Measurements from ENCODE around the gene ITGA5.
A peak's percentile ranks its signal among the peaks of the same experiment; 100 is the strongest.

ITGA5 gene

GRCh38 chr12:54405573-54405972, 13.5 kb downstream of the ITGA5 start:
- Mint-ChIP-seq H3K27me3 (peaks cover 11% of the 10 kb centered on the region), H3K4me1 (peaks cover 15% of the 10 kb centered on the region), H3K9me3 (no peaks in the 10 kb centered on the region), H3K27ac (no peak overlapping the region), H3K36me3 (no peaks in the 10 kb centered on the region), H3K4me3 (no peak overlapping the region)
- ATAC-seq = no peak

GRCh38 chr12:54405106-54405505, 14.0 kb downstream of the ITGA5 start:
- Mint-ChIP-seq H3K9me3 (no peaks in the 10 kb centered on the region), H3K27ac (no peak overlapping the region), H3K27me3 (peaks cover 11% of the 10 kb centered on the region), H3K36me3 (no peaks in the 10 kb centered on the region), H3K4me3 (no peak overlapping the region), H3K4me1 (peaks cover 15% of the 10 kb centered on the region)
- ATAC-seq = no peak

- Mint-ChIP-seq H3K27ac (no peak overlapping the region), H3K9me3 (no peaks in the 10 kb centered on the region), H3K4me1 (peaks cover 15% of the 10 kb centered on the region), H3K36me3 (no peaks in the 10 kb centered on the region), H3K27me3 (peaks cover 11% of the 10 kb centered on the region), H3K4me3 (no peak overlapping the region)
- ATAC-seq = no peak
These were observed 14.7 kb downstream of the ITGA5 start for GRCh38 chr12:54404061-54405004.

- H3K9me3 Mint-ChIP-seq = no peaks in the 10 kb centered on the region
- H3K4me1 Mint-ChIP-seq = peaks cover 6% of the 10 kb centered on the region
- peaks cover 6% of the 10 kb centered on the region for H3K27me3 Mint-ChIP-seq
- H3K27ac Mint-ChIP-seq = no peak overlapping the region
- no peak overlapping the region for H3K4me3 Mint-ChIP-seq
- no peaks in the 10 kb centered on the region for H3K36me3 Mint-ChIP-seq
- ATAC-seq = no peak
These were observed 17.9 kb downstream of the ITGA5 start for GRCh38 chr12:54401119-54401518.

- no peak overlapping the region for H3K27ac Mint-ChIP-seq
- no peaks in the 10 kb centered on the region for H3K27me3 Mint-ChIP-seq
- H3K36me3 Mint-ChIP-seq = no peaks in the 10 kb centered on the region
- no peak overlapping the region for H3K4me3 Mint-ChIP-seq
- peaks cover 2% of the 10 kb centered on the region for H3K4me1 Mint-ChIP-seq
- ATAC-seq = peak; percentile 83
- H3K9me3 Mint-ChIP-seq = no peaks in the 10 kb centered on the region
These were observed 19.9 kb downstream of the ITGA5 start for GRCh38 chr12:54398995-54399793.

GRCh38 chr12:54398218-54398617, 20.8 kb downstream of the ITGA5 start:
- no peaks in the 10 kb centered on the region for H3K27me3 Mint-ChIP-seq
- H3K36me3 Mint-ChIP-seq = no peaks in the 10 kb centered on the region
- ATAC-seq = no peak
- H3K9me3 Mint-ChIP-seq = no peaks in the 10 kb centered on the region
- no peak overlapping the region for H3K27ac Mint-ChIP-seq
- H3K4me1 Mint-ChIP-seq = peaks cover 9% of the 10 kb centered on the region
- no peak overlapping the region for H3K4me3 Mint-ChIP-seq

- Mint-ChIP-seq H3K36me3 (no peaks in the 10 kb centered on the region), H3K4me1 (peaks cover 9% of the 10 kb centered on the region), H3K27ac (no peak overlapping the region), H3K27me3 (no peaks in the 10 kb centered on the region), H3K9me3 (no peaks in the 10 kb centered on the region), H3K4me3 (no peak overlapping the region)
- ATAC-seq = no peak
These were observed 21.9 kb downstream of the ITGA5 start for GRCh38 chr12:54397157-54397556.

GRCh38 chr12:54395545-54395944, 23.5 kb downstream of the ITGA5 start:
- Mint-ChIP-seq H3K27ac (no peak overlapping the region), H3K36me3 (no peaks in the 10 kb centered on the region), H3K4me3 (no peak overlapping the region), H3K27me3 (no peaks in the 10 kb centered on the region), H3K4me1 (peaks cover 23% of the 10 kb centered on the region), H3K9me3 (no peaks in the 10 kb centered on the region)
- ATAC-seq = no peak

GRCh38 chr12:54394986-54395385, 24.1 kb downstream of the ITGA5 start:
- Mint-ChIP-seq H3K4me3 (no peak overlapping the region), H3K27me3 (no peaks in the 10 kb centered on the region), H3K4me1 (peaks cover 29% of the 10 kb centered on the region), H3K36me3 (no peaks in the 10 kb centered on the region), H3K27ac (no peak overlapping the region), H3K9me3 (no peaks in the 10 kb centered on the region)
- ATAC-seq = no peak

GRCh38 chr12:54394281-54394719, 24.8 kb downstream of the ITGA5 start:
- no peak overlapping the region for H3K27ac Mint-ChIP-seq
- H3K9me3 Mint-ChIP-seq = no peaks in the 10 kb centered on the region
- H3K36me3 Mint-ChIP-seq = no peaks in the 10 kb centered on the region
- no peaks in the 10 kb centered on the region for H3K27me3 Mint-ChIP-seq
- no peak overlapping the region for H3K4me3 Mint-ChIP-seq
- peaks cover 36% of the 10 kb centered on the region for H3K4me1 Mint-ChIP-seq
- no peak for ATAC-seq

- Mint-ChIP-seq H3K4me3 (no peak overlapping the region), H3K4me1 (peaks cover 37% of the 10 kb centered on the region), H3K27ac (no peak overlapping the region), H3K9me3 (no peaks in the 10 kb centered on the region), H3K36me3 (no peaks in the 10 kb centered on the region), H3K27me3 (no peaks in the 10 kb centered on the region)
- ATAC-seq = no peak
These were observed 25.3 kb downstream of the ITGA5 start for GRCh38 chr12:54393743-54394142.

- H3K36me3 Mint-ChIP-seq = no peaks in the 10 kb centered on the region
- H3K4me1 Mint-ChIP-seq = peaks cover 37% of the 10 kb centered on the region
- no peak overlapping the region for H3K4me3 Mint-ChIP-seq
- H3K9me3 Mint-ChIP-seq = no peaks in the 10 kb centered on the region
- no peaks in the 10 kb centered on the region for H3K27me3 Mint-ChIP-seq
- ATAC-seq = no peak
- H3K27ac Mint-ChIP-seq = no peak overlapping the region
These were observed 25.9 kb downstream of the ITGA5 start for GRCh38 chr12:54393207-54393609.

GRCh38 chr12:54392485-54393206, 26.4 kb downstream of the ITGA5 start:
- no peaks in the 10 kb centered on the region for H3K27me3 Mint-ChIP-seq
- no peaks in the 10 kb centered on the region for H3K9me3 Mint-ChIP-seq
- no peak for ATAC-seq
- H3K27ac Mint-ChIP-seq = no peak overlapping the region
- H3K36me3 Mint-ChIP-seq = no peaks in the 10 kb centered on the region
- H3K4me3 Mint-ChIP-seq = no peak overlapping the region
- peaks cover 39% of the 10 kb centered on the region for H3K4me1 Mint-ChIP-seq

- Mint-ChIP-seq H3K4me3 (peak overlapping the region; percentile 82), H3K36me3 (no peaks in the 10 kb centered on the region), H3K27ac (peak overlapping the region; percentile 42), H3K4me1 (peaks cover 46% of the 10 kb centered on the region), H3K27me3 (no peaks in the 10 kb centered on the region), H3K9me3 (no peaks in the 10 kb centered on the region)
- ATAC-seq = peak; percentile 83
These were observed 28.2 kb downstream of the ITGA5 start for GRCh38 chr12:54390668-54391551.

Measured in stimulated activated memory B cell treated with anti-CD40 and anti-IgM and Interleukin-4, amounts not matched to agents 10 μg/mL and 1 μg/mL and 100 μg/mL, for 72 hours (primary cell).